GM21381 (cell line): ENCODE results near the gene SPOCK2.

Source experiments
- ATAC-seq: cut with Tn5 transposase; IDR thresholded peaks from one replicate; pipeline ENCODE4 v1.9.1; 2021; ENCODE audit warnings: mild to moderate bottlenecking, moderate library complexity; ENCODE audit not compliant: unreplicated experiment

Gene SPOCK2

GRCh38 chr10:72090326-72090725 lies 2.0 kb upstream of the SPOCK2 start:
- ATAC-seq: no peak

- no peak for ATAC-seq
Measured at GRCh38 chr10:72089618-72090017, 1.3 kb upstream of the SPOCK2 start.

- ATAC-seq: no peak
Measured at GRCh38 chr10:72088889-72089575, 681 bp upstream of the SPOCK2 start.

- ATAC-seq: no peak
Measured at GRCh38 chr10:72087392-72087968, 871 bp downstream of the SPOCK2 start.

- ATAC-seq: no peak
Measured at GRCh38 chr10:72086466-72087391, 1.6 kb downstream of the SPOCK2 start.

GRCh38 chr10:72085864-72086465 lies 2.4 kb downstream of the SPOCK2 start:
- ATAC-seq: no peak

- no peak for ATAC-seq
Measured at GRCh38 chr10:72085166-72085565, 3.2 kb downstream of the SPOCK2 start.

GRCh38 chr10:72083790-72084459 lies 4.4 kb downstream of the SPOCK2 start:
- ATAC-seq: no peak

- no peak for ATAC-seq
Measured at GRCh38 chr10:72082856-72083789, 5.2 kb downstream of the SPOCK2 start.

GRCh38 chr10:72081772-72082590 lies 6.4 kb downstream of the SPOCK2 start:
- ATAC-seq: no peak

- ATAC-seq: no peak
Measured at GRCh38 chr10:72081210-72081609, 7.1 kb downstream of the SPOCK2 start.

GRCh38 chr10:72080042-72080975 lies 8.0 kb downstream of the SPOCK2 start:
- ATAC-seq: no peak

GRCh38 chr10:72079356-72079755 lies 9.0 kb downstream of the SPOCK2 start:
- ATAC-seq: no peak

- ATAC-seq: no peak
Measured at GRCh38 chr10:72077275-72077990, 10.9 kb downstream of the SPOCK2 start.

GRCh38 chr10:72076756-72077155 lies 11.6 kb downstream of the SPOCK2 start:
- no peak for ATAC-seq

- ATAC-seq: no peak
Measured at GRCh38 chr10:72075376-72076115, 12.8 kb downstream of the SPOCK2 start.
